ENCODE results near the gene FBXL17.

GRCh38 chr5:107966201-107966600 is 415.7 kb downstream of the FBXL17 start:
- TF ChIP-seq CTCF (IDR thresholded peaks at IDR 0.05) (no peak), POLR2A (IDR thresholded peaks at IDR 0.05) (no peak)

Measured in breast epithelium (tissue), 3 donors.